GM23248 (cell line): Measurements from ENCODE around the gene OR2F1.

ENCODE experiments used
- EZH2 ChIP-seq: fragments of 200-600 bp; sonication (generic); IDR thresholded peaks from 2 replicates; pipeline ENCODE4 v1.6.1; 2018; ENCODE audit warnings: antibody characterized with exemption, mild to moderate bottlenecking; ENCODE audit not compliant: insufficient read depth, poor library complexity, severe bottlenecking
- EZH2phosphoT487 ChIP-seq: fragments of 200-600 bp; sonication (generic); IDR thresholded peaks from 2 replicates; pipeline ENCODE4 v1.6.1; 2018; ENCODE audit warnings: antibody characterized with exemption, moderate library complexity, mild to moderate bottlenecking, low read depth; ENCODE audit not compliant: insufficient read depth

DNA sequence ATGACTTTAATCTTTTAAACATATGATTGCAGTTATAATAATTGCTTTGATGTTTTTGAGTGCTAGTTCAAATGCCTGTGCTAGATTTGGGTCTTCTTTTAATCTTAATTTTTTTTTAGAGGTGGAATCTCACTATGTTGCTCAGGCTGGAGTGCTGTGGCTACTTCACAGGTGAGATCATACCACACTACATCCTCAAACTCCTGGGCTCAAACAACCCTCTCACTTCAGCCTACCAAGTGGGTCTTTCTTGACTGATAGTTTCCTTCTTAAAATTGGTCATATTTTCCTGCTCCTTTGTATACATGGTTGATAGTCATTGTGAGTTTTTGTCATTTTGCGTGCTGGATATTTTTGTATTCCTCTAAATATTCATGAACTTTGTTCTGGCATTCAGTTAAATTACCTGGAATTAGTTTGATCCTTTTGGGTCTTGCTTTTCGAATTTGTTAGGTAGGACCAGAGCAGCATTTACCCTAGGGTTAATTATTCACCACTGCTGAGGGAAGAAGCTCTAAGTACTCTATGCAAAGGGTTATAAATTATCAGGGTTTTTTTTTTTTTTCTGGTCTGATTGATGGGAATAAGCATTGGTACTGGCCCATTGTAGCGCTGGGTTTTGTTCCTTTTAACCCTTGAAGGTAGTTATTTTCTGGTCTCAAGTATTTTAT lies 40.6 kb upstream of the OR2F1 start:
- no peak for TF ChIP-seq EZH2
- TF ChIP-seq EZH2phosphoT487: no peak
